H1 (cell line): ENCODE measurements around the gene RBMS1. TPM values are rescaled to one million over a fixed set of nuclear protein-coding genes. Genes with fewer than 3 reads are reported as not detected.

Experiments used
- CTCF ChIA-PET: fragments of 300-600 bp; sonication (Branson Sonifier 250); formaldehyde crosslinking; loops from one replicate; lab custom pipeline; 2021; ENCODE audit not compliant: partially characterized antibody; lab: Charles Lee
- POLR2A ChIA-PET: fragments of 300-600 bp; sonication (Branson Sonifier 250); formaldehyde crosslinking; loops from one replicate; lab custom pipeline; 2021; ENCODE audit warnings: inconsistent platforms; ENCODE audit not compliant: partially characterized antibody; lab: Charles Lee
- DNase-seq, 2 experiments: peaks; one replicate each; pipeline versions ENCODE4 v3.0.0 to v3.0.0-alpha.2; 2010 to 2022; ENCODE audit warnings: low spot score in 2 of 2, low read depth in 1 of 2, mixed read lengths in 1 of 2
- FAIRE-seq: peaks from 2 replicates; lab custom pipeline; 2011; peaks lifted over from hg19 to GRCh38; lab: Jason Lieb, UNC
- H2AFZ ChIP-seq: 2 replicates; pipeline ENCODE4 v1.8.1; 2012; ENCODE audit warnings: low read length, inconsistent platforms
- H2AK5ac ChIP-seq: 2 replicates; pipeline ENCODE4 v1.6.1; 2013; ENCODE audit warnings: low read depth, low read length
- H2BK120ac ChIP-seq: replicated peaks from 2 replicates; pipeline ENCODE3; 2013; ENCODE audit warnings: low read depth, low read length, inconsistent platforms
- H2BK12ac ChIP-seq: 2 replicates; pipeline ENCODE4 v1.6.1; 2013; ENCODE audit warnings: low read depth, low read length
- H2BK15ac ChIP-seq: 2 replicates; pipeline ENCODE4 v1.6.1; 2013; ENCODE audit warnings: low read length
- H2BK20ac ChIP-seq: 2 replicates; pipeline ENCODE4 v1.6.1; 2013; ENCODE audit warnings: low read length
- H2BK5ac ChIP-seq: 2 replicates; pipeline ENCODE4 v1.6.1; 2013; ENCODE audit warnings: low read depth, low read length
- H3K14ac ChIP-seq: 2 replicates; pipeline ENCODE4 v1.6.1; 2013; ENCODE audit warnings: inconsistent platforms; ENCODE audit not compliant: insufficient read length
- H3K18ac ChIP-seq: 2 replicates; pipeline ENCODE4 v1.6.1; 2013; ENCODE audit warnings: low read length; ENCODE audit errors: extremely low read depth
- H3K23ac ChIP-seq: 2 replicates; pipeline ENCODE4 v1.6.1; 2013; ENCODE audit warnings: inconsistent platforms; ENCODE audit not compliant: insufficient read length
- H3K23me2 ChIP-seq: 2 replicates; pipeline ENCODE4 v1.6.1; 2013; ENCODE audit warnings: low read depth, low read length
- H3K27ac ChIP-seq: 2 replicates; pipeline ENCODE4 v1.6.1; 2011; ENCODE audit warnings: low read depth, low read length, inconsistent platforms
- H3K27me3 ChIP-seq, 4 experiments: replicated peaks in 1 of 4; 1 replicate in 1 of 4; 2 replicates in 3 of 4; pipeline versions ENCODE4 v1.6.1 to v1.8.1; 2011 to 2013; ENCODE audit warnings: low read length in 3 of 4, mild to moderate bottlenecking in 3 of 4, inconsistent platforms in 2 of 4, mixed read lengths in 2 of 4, moderate library complexity in 1 of 4; ENCODE audit not compliant: control insufficient read depth in 3 of 4, insufficient read depth in 3 of 4; ENCODE audit errors: extremely low read depth in 1 of 4
- H3K36me3 ChIP-seq, 4 experiments: 2 replicates each; pipeline versions ENCODE4 v1.6.1 to v1.8.1; 2011 to 2013; ENCODE audit warnings: mild to moderate bottlenecking in 4 of 4, low read length in 3 of 4, moderate library complexity in 2 of 4, control low read depth in 1 of 4, inconsistent platforms in 1 of 4; ENCODE audit not compliant: insufficient read depth in 4 of 4, control insufficient read depth in 2 of 4
- H3K4ac ChIP-seq: replicated peaks from 2 replicates; pipeline ENCODE3; 2013; ENCODE audit warnings: low read length, low read depth, mixed read lengths, inconsistent platforms; ENCODE audit not compliant: insufficient read length
- H3K4me1 ChIP-seq, 4 experiments: replicated peaks in 1 of 4; 1 replicate in 1 of 4; 2 replicates in 3 of 4; pipeline versions ENCODE4 v1.6.1 to v1.8.1; 2011 to 2013; ENCODE audit warnings: low read length in 3 of 4, inconsistent platforms in 2 of 4, mixed read lengths in 1 of 4; ENCODE audit not compliant: insufficient read depth in 4 of 4, control insufficient read depth in 3 of 4
- H3K4me2 ChIP-seq, 2 experiments: 2 replicates each; pipeline versions ENCODE4 v1.6.1 to v1.8.1; 2011 to 2013; ENCODE audit warnings: low read depth in 2 of 2, low read length in 2 of 2, control low read depth in 1 of 2, inconsistent platforms in 1 of 2, mild to moderate bottlenecking in 1 of 2; ENCODE audit not compliant: insufficient read depth in 1 of 2
- H3K4me3 ChIP-seq, 4 experiments: fragments of 200-600, 300-600 bp in 1 of 4; sonication (generic), shearing (Covaris generic), sonication (Bioruptor Twin) in 1 of 4; 2 replicates each; pipeline versions ENCODE4 v1.5.1 to v1.8.1; 2011 to 2016; ENCODE audit warnings: low read length in 4 of 4, low read depth in 3 of 4, control low read depth in 2 of 4, inconsistent platforms in 2 of 4, mild to moderate bottlenecking in 2 of 4, mixed read lengths in 1 of 4, moderate library complexity in 1 of 4; ENCODE audit not compliant: insufficient read depth in 2 of 4; ENCODE audit errors: extremely low read depth in 1 of 4
- H3K56ac ChIP-seq: replicated peaks from 2 replicates; pipeline ENCODE3; 2013; ENCODE audit warnings: low read depth, mild to moderate bottlenecking, mixed read lengths, low read length, inconsistent platforms; ENCODE audit not compliant: insufficient read length
- H3K79me1 ChIP-seq: 2 replicates; pipeline ENCODE4 v1.6.1; 2013; ENCODE audit warnings: low read depth, low read length, control low read depth
- H3K79me2 ChIP-seq, 2 experiments: 2 replicates each; pipeline versions ENCODE4 v1.6.1 to v1.8.1; 2012 to 2013; ENCODE audit warnings: low read length in 2 of 2, mild to moderate bottlenecking in 2 of 2, inconsistent platforms in 1 of 2; ENCODE audit not compliant: insufficient read depth in 2 of 2, control insufficient read depth in 1 of 2
- H3K9ac ChIP-seq, 4 experiments: replicated peaks in 1 of 4; 1 replicate in 1 of 4; 2 replicates in 3 of 4; pipeline versions ENCODE4 v1.6.1 to v1.8.1; 2011 to 2013; ENCODE audit warnings: low read depth in 3 of 4, low read length in 3 of 4, control low read depth in 2 of 4, mild to moderate bottlenecking in 2 of 4, moderate library complexity in 2 of 4, inconsistent platforms in 1 of 4; ENCODE audit errors: extremely low read depth in 1 of 4
- H3K9me3 ChIP-seq, 2 experiments: 2 replicates each; pipeline versions ENCODE4 v1.6.1 to v1.8.1; 2012 to 2013; ENCODE audit warnings: mild to moderate bottlenecking in 2 of 2, moderate library complexity in 2 of 2, control low read depth in 1 of 2, inconsistent platforms in 1 of 2, low read depth in 1 of 2, low read length in 1 of 2, mixed read lengths in 1 of 2; ENCODE audit not compliant: insufficient read depth in 2 of 2
- H4K20me1 ChIP-seq, 2 experiments: replicated peaks in 1 of 2; 2 replicates each; pipeline versions ENCODE3 to v1.8.1; 2011 to 2013; ENCODE audit warnings: inconsistent platforms in 2 of 2, low read length in 2 of 2, mild to moderate bottlenecking in 1 of 2; ENCODE audit not compliant: insufficient read depth in 2 of 2, control insufficient read depth in 1 of 2
- H4K5ac ChIP-seq: 2 replicates; pipeline ENCODE4 v1.6.1; 2013; ENCODE audit warnings: low read length, low read depth, mixed read lengths, inconsistent platforms; ENCODE audit not compliant: insufficient read length
- H4K8ac ChIP-seq: 2 replicates; pipeline ENCODE4 v1.8.0; 2013; ENCODE audit warnings: mild to moderate bottlenecking, moderate library complexity, low read length, inconsistent platforms; ENCODE audit not compliant: insufficient read depth; ENCODE audit errors: extremely low read depth
- H4K91ac ChIP-seq: replicated peaks from 2 replicates; pipeline ENCODE3; 2013; ENCODE audit warnings: low read length, mixed read lengths, inconsistent platforms; ENCODE audit not compliant: insufficient read length
- EP300 ChIP-seq, 2 experiments: IDR thresholded peaks; 1 replicate in 1 of 2; 2 replicates in 1 of 2; pipeline ENCODE4 v1.6.1; 2011 to 2012; ENCODE audit warnings: low read depth in 2 of 2, low read length in 2 of 2, mild to moderate bottlenecking in 2 of 2, borderline replicate concordance in 1 of 2, inconsistent platforms in 1 of 2, moderate library complexity in 1 of 2
- HDAC6 ChIP-seq: IDR thresholded peaks from one replicate; pipeline ENCODE4 v1.7.1; 2012; ENCODE audit warnings: low read depth, mild to moderate bottlenecking, inconsistent platforms, low read length, moderate library complexity
- KDM4A ChIP-seq: IDR thresholded peaks from one replicate; pipeline ENCODE4 v1.7.1; 2012; ENCODE audit warnings: low read depth, mild to moderate bottlenecking, moderate library complexity, low read length, inconsistent platforms; ENCODE audit not compliant: severe bottlenecking
- PHF8 ChIP-seq: fragments of 200-600 bp; sonication (generic); conservative IDR thresholded peaks from 2 replicates; pipeline ENCODE4 v1.7.1; 2012; ENCODE audit warnings: low read depth, mild to moderate bottlenecking, inconsistent platforms, low read length, moderate library complexity
- RAD21 ChIP-seq, 2 experiments: IDR thresholded peaks in 1 of 2; conservative IDR thresholded peaks in 1 of 2; 2 replicates each; pipeline ENCODE4 v1.6.1; 2011; ENCODE audit warnings: low read depth in 2 of 2, low read length in 2 of 2, improper control_type of control experiment in 1 of 2, inconsistent platforms in 1 of 2, mild to moderate bottlenecking in 1 of 2, moderate library complexity in 1 of 2
- SP2 ChIP-seq: IDR thresholded peaks from 2 replicates; pipeline ENCODE4 v1.6.1; 2012; ENCODE audit warnings: mild to moderate bottlenecking, low read length, inconsistent platforms
- WGBS, 2 experiments: shearing (Covaris generic) in 1 of 2; methylation state at CpG; one replicate each; pipeline versions ENCODE4 v1.1.6 to v1.1.7; 2013 to 2015; ENCODE audit warnings: low lambda C conversion rate in 2 of 2, mixed read lengths in 2 of 2, inconsistent platforms in 1 of 2, low coverage in 1 of 2, missing lambda C conversion rate in 1 of 2; ENCODE audit not compliant: insufficient replicate concordance in 2 of 2, insufficient coverage in 1 of 2, insufficient read length in 1 of 2; ENCODE audit errors: extremely low coverage in 1 of 2, missing lambda C conversion rate in 1 of 2; 5-methylcytosine and 5-hydroxymethylcytosine counted together
- polyA plus RNA-seq, 7 experiments: library from polyadenylated mRNA; depleted of rRNA in 3 of 7; stranded (reverse) in 5 of 7; unstranded in 2 of 7; fragments of >200 nt in 5 of 7; fragments of 200-250 nt in 2 of 7; gene quantifications; 1 replicate in 5 of 7; 2 replicates in 1 of 7; 4 replicates in 1 of 7; pipeline versions ENCODE4 v1.2.1 to v1.2.3, GENCODE V29; 2011 to 2013; ENCODE audit warnings: missing spikeins in 2 of 7, mixed read lengths in 2 of 7
- total RNA-seq: library from RNA; stranded (reverse); fragmentation: NEBNext Ultra II Directional; extraction: Animal tissue kit (Norgen Biotek cat#: 25700); gene quantifications from 2 replicates; pipeline ENCODE4 v1.2.1, GENCODE V29; 2021

Gene RBMS1
- total and polyA plus RNA-seq, 2 of the 8 experiments (the other 6 are each of a cell fraction or from before 2014, with no cell fraction given) = 53.7 to 60.0 TPM

DNA sequence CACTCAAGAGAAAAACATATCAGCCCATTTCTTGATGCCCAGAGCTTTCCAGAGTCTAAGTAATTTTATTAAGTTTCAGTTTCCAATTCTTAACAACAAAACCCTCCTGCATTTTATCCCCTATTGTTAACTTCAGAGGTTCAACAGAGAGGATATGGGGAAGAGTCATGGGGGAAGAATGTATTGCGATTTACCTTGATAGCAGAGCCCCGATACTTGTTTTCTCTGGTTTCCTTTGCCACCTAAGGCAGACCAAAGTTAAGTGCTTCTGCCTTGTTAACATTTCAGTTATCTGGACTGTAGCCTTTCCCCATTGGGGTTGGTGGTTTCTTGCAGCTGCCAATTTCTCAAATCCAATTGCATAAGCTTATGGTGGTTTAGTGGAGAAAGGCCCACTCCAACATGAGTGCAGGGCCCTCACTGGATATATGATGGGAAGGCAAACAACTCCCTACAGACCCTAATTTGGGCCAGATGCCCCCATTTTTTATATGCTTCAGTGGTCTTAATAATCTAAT lies 211.5 kb downstream of the RBMS1 start:
- no peak overlapping the region for H2BK5ac ChIP-seq
- no peaks in the 10 kb centered on the region for H3K79me2 ChIP-seq
- DNase-seq (no peak), FAIRE-seq (no peak)
- no peak overlapping the region for H3K27ac ChIP-seq
- H3K18ac ChIP-seq = no peak overlapping the region
- no peak overlapping the region for H3K14ac ChIP-seq
- H3K4me1 ChIP-seq = no peaks in the 10 kb centered on the region
- H3K23ac ChIP-seq = no peak overlapping the region
- no peak overlapping the region for H2BK120ac ChIP-seq
- H3K36me3 ChIP-seq = peaks cover 2 to 42% (median 16%) of the 10 kb centered on the region in 4 experiments; a peak in 7 of 8 replicates
- no peak overlapping the region for H3K4ac ChIP-seq
- ChIA-PET POLR2A (interaction anchor here (1.1 kb wide), 1 partner anchor 12 kb away, joined by 3 read pairs; no protein-coding TSS in a partner anchor), CTCF (interaction anchor here (0.6 to 1.6 kb wide), 5 partner anchors 10 to 984 kb away, joined by 3 to 5 read pairs (median 5); no protein-coding TSS in a partner anchor)
- no peak overlapping the region for H3K56ac ChIP-seq
- H3K4me2 ChIP-seq = no peak overlapping the region
- no peak overlapping the region for H2AFZ ChIP-seq
- WGBS, 2 experiments = 97% methylated on average over 2 of the region's 2 CpGs; no CpG with 5 or more reads in 1 of the 2 experiments
- no peak overlapping the region for H2BK20ac ChIP-seq
- no peaks in the 10 kb centered on the region for H3K9me3 ChIP-seq
- peaks cover 0 to 1% (median 0%) of the 10 kb centered on the region in 4 experiments; a peak in 1 of 7 replicates for H3K27me3 ChIP-seq
- H3K23me2 ChIP-seq = no peaks in the 10 kb centered on the region
- H4K91ac ChIP-seq = no peak overlapping the region
- TF ChIP-seq SP2 (no peak), KDM4A (no peak), PHF8 (no peak), EP300 (IDR thresholded peaks at IDR 0.05; ENCODE audit: borderline replicate concordance in 1 of 2, low read depth in 2 of 2, low read length in 2 of 2) (no peak), RAD21 (IDR thresholded peaks at IDR 0.05 in 1 of 2, conservative IDR thresholded peaks at IDR 0.05 in 1 of 2; ENCODE audit: low read depth in 2 of 2, low read length in 2 of 2) (no peak), HDAC6 (no peak)
- no peak overlapping the region for H4K5ac ChIP-seq
- no peak overlapping the region for H4K8ac ChIP-seq
- H3K79me1 ChIP-seq = no peaks in the 10 kb centered on the region
- H4K20me1 ChIP-seq = no peaks in the 10 kb centered on the region
- H2BK12ac ChIP-seq = no peak overlapping the region
- no peak overlapping the region for H2AK5ac ChIP-seq
- H2BK15ac ChIP-seq = no peak overlapping the region
- H3K4me3 ChIP-seq = no peak overlapping the region
- H3K9ac ChIP-seq = no peak overlapping the region
